ENCODE measurements around the gene ALG3.
A peak's percentile ranks its signal among the peaks of the same experiment; 100 is the strongest.

- TF ChIP-seq CTCF (IDR thresholded peaks at IDR 0.05) (peak in 4 of 6 experiments; percentile 42 to 67 (median 50)), POLR2A (IDR thresholded peaks at IDR 0.05) (no peak)
Observed at GRCh38 chr3:184234224-184234623, 14.5 kb downstream of the ALG3 start.

Measured in thyroid gland (tissue), 4 donors.